Body of pancreas (tissue), 4 donors: Measurements from ENCODE around the gene BORCS6.

Source experiments
- POLR2A ChIP-seq, 3 donors: fragments of 450-650 bp; IDR thresholded peaks; one replicate each; pipeline ENCODE4 v1.6.1; 2016; ENCODE audit warnings: antibody characterized with exemption in 3 of 3, mild to moderate bottlenecking in 2 of 3
- TF ChIP-seq, protein P1 (sequence below), 7 experiments: fragments of 450-650 bp in 4 of 7; fragments of 200-600 bp in 3 of 7; sonication (generic) in 3 of 7; IDR thresholded peaks; one replicate each; pipeline ENCODE4 v1.5.1; 2016 to 2019; ENCODE audit warnings: antibody characterized with exemption in 7 of 7

DNA sequence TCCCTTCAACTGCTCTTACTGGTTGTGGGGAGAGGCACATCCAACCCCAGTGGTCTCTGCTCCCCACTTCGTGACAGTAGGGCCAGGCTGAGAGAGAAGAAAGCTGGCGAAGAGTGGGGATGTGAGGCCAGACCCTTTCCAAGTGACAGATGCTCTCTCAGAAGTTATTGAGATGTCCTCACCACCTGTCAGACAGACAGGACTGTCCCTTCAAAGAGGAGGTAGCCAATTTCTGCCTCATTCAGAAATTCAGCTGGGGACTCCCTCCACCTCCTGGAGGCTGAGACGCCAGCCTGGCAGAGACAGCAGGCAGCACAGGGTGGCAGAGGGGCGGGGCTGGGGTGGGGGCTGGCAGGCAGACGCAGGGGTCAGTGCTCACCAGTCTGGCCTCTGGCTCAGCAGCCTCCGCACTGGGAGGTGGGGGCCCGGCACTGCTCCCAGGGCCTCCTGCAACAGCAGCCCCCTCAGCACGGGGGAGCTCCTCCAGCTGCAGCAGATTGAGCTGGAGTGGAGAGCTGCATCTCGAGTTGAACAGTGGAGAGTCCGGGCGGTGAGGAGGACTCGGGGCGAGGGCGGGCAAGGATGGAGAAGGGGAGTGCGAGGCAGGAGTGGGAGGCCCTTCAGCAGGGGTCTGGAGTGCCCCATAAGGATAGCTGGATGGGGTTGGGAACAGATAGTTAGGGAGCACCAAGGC lies 46.9 kb downstream of the BORCS6 start:
- TF ChIP-seq, protein P1, sequence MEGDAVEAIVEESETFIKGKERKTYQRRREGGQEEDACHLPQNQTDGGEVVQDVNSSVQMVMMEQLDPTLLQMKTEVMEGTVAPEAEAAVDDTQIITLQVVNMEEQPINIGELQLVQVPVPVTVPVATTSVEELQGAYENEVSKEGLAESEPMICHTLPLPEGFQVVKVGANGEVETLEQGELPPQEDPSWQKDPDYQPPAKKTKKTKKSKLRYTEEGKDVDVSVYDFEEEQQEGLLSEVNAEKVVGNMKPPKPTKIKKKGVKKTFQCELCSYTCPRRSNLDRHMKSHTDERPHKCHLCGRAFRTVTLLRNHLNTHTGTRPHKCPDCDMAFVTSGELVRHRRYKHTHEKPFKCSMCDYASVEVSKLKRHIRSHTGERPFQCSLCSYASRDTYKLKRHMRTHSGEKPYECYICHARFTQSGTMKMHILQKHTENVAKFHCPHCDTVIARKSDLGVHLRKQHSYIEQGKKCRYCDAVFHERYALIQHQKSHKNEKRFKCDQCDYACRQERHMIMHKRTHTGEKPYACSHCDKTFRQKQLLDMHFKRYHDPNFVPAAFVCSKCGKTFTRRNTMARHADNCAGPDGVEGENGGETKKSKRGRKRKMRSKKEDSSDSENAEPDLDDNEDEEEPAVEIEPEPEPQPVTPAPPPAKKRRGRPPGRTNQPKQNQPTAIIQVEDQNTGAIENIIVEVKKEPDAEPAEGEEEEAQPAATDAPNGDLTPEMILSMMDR (IDR thresholded peaks at IDR 0.05) = no peak
- TF ChIP-seq POLR2A (IDR thresholded peaks at IDR 0.05) = no peak
